ENCODE measurements around the gene TREML1.

DNA sequence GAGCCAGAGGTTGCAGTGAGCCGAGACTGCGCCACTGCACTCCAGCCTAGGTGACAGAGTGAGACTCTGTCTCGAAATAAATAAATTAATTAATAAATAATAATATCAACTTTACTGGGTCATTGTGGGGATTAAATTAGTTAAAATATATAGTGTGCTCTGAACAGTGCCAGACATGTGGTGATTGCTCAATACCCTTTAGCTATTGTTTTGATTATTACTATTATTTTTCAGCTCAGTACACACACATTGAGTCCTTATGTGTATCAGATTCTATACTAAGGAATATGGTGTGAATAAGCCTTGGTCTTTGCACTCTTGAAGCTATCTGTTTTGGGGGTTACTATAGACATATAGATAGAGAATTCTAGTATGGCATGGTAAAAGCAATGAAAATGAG lies 28.9 kb downstream of the TREML1 start:
- TF ChIP-seq, protein P1, sequence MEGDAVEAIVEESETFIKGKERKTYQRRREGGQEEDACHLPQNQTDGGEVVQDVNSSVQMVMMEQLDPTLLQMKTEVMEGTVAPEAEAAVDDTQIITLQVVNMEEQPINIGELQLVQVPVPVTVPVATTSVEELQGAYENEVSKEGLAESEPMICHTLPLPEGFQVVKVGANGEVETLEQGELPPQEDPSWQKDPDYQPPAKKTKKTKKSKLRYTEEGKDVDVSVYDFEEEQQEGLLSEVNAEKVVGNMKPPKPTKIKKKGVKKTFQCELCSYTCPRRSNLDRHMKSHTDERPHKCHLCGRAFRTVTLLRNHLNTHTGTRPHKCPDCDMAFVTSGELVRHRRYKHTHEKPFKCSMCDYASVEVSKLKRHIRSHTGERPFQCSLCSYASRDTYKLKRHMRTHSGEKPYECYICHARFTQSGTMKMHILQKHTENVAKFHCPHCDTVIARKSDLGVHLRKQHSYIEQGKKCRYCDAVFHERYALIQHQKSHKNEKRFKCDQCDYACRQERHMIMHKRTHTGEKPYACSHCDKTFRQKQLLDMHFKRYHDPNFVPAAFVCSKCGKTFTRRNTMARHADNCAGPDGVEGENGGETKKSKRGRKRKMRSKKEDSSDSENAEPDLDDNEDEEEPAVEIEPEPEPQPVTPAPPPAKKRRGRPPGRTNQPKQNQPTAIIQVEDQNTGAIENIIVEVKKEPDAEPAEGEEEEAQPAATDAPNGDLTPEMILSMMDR (IDR thresholded peaks at IDR 0.05) = no peak
- TF ChIP-seq EP300 (IDR thresholded peaks at IDR 0.05) (no peak), POLR2A (IDR thresholded peaks at IDR 0.05) (no peak), POLR2AphosphoS5 (IDR thresholded peaks at IDR 0.05) (no peak)

Data from suprapubic skin (tissue), 4 donors.